NCI-H524 (cell line): ENCODE results near the gene HOXD9.
A peak's percentile ranks its signal among the peaks of the same experiment; 100 is the strongest.

Experiments used
- DNase-seq, 2 experiments: peaks; one replicate each; lab custom pipeline; 2025; lab: John Stamatoyannopoulos, UW

The HOXD9 gene

DNA sequence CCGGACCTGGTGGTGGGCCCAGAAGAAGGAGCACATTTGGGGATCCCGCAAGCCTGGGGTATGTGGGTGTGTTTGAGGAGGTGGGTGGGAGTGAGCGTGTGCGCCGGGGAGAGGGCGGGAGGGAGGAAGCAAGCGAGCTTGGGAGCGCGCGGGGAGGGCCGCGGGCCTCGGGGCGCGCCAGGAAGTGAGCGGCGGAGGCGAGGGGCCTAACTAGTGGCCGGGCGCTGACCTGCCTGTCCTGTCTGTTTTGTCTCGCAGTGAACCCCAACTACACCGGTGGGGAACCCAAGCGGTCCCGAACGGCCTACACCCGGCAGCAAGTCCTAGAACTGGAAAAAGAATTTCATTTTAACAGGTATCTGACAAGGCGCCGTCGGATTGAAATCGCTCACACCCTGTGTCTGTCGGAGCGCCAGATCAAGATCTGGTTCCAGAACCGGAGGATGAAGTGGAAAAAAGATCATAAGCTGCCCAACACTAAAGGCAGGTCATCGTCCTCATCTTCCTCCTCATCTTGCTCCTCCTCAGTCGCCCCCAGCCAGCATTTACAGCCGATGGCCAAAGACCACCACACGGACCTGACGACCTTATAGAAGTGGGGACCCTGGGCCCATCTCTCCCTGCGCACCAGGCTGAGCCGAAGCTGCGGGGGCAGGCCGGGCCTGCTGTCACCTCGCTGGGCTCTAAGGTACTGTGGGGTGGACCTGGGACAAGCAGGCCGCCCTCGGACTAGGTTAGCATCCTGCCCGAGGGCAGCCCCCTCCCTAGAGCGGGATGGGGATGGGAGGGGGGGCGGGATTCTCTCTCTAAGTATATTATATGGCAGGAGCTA, 30.0 kb downstream of the HOXD9 start:
- DNase-seq = no peak

DNA sequence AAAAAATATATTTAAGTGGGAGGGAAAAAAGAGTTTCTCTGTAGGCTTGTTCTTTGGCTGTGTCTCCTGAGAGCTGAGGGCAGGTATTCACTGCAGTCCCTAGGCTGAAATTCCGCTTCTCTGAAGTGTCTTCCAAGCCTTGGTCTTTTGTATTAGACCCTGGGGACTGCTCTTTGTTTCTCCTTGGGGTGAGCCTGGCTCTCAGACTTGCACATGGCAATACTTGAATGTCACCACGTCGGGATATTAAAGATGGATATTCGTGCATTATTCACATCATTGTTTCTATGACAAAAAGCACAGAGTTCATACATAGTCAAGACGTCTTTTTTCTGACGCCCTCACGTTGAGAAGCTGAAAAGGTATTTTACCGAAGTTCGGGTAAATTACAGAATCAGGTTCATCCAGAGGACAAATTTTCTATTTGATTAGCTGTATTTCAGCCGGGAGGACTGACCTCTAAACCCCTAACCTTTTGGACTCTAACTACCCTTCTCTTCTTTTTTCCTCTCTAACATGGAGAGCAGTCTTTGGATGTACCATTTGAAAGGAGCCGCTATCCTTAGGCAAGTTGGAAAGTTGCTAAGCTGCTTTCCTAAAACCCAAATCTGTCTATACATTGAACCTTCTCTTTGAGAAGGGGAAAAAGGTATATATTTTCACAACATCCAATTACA, 32.2 kb downstream of the HOXD9 start:
- DNase-seq = no peak

DNA sequence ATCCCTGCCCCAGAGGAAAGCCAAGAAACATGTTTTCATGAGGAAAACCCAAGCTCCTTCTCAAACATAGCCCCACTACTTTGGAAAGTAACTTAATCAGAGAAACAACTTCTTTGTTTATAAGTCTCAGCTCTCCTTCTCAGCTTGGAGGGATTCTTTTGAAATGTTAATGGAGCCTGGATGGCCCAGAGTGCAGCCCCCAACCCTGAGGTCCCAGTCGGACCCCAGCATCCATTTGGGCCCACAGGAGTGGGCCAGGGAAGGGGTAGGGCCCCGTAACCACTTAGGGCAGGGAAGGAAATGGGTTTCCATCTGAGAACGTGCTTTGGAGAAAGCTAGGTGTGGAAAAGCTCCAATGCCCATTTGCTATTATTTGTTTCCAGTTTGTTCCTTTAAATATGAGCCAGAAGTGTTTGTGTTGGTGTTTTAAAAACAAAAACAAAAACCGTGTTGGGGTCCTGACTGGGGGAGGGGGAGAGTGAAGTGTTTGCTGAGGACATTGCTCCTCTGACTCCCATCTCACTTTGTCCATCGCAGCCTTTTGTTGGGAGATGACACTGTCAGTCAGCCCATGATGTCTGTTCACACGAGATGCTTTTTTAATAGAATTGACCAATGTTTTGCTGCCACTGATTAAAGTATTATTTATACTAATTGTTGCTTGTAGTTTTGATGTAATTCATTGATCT, 33.0 kb downstream of the HOXD9 start:
- DNase-seq = no peak

DNA sequence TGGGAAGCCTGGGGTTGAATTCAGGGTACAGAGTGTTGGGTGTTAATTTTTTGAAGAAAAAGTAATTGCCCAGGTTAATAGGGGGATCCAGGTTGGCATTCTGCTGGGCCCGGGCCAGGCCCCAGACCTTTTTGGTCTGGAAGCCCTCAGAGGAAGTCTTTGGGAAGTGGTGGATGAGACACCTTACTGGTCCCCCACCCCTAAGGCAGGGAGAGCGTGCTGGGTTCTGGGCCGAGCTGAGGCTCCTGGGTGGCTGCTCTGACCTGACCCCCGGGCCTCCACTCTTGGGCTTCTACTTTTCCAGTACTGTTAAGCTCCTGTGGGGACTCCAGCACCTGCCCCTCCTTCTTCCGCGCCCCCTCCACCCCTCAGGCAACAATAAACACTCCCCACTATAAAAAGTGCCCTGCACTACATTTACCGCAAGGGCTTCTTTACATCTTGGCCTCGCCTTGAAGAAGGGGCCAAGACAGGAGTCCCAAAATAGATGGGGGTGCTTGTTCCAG, 33.8 kb downstream of the HOXD9 start:
- no peak for DNase-seq

DNA sequence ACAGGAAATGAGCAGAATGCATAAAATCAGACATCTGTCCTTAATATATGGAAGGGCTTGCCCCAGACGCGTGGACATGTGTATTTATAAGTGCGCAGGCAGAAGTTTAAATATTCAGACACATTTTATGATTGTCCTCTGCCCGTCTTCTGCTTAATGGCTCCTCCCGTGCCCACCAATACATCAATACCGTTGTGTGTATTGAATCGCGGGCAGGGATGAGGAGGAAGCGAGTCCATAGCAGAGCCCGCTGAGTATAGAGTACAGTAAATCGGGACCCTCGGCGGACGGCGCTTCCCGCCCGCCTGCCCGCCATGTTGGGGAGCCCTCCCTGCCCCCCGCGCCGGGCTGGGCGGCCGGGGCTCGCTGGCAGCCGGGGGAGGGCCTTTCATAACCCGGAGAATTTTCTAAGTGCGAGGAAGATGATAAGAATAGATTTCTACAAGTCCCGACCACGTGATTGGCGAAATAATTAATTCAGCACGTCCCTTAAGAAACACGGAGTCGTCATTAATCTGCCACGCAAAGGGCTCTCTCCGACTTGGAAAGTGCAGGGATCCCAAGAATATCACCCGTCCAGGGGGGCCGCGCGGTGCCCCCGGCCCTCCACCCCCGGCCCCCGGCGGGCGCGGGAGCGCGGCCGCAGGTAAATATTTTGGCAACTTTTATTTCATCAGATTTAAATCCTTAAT, 34.4 kb downstream of the HOXD9 start, which contains the start of gene HOXD3:
Gene HOXD3, plus strand, starts transcription at position 501 of the 692 bp plus-strand sequence. CDS start 11,808 bp downstream, outside the sequence.
- DNase-seq = peak; percentile 15 to 47

DNA sequence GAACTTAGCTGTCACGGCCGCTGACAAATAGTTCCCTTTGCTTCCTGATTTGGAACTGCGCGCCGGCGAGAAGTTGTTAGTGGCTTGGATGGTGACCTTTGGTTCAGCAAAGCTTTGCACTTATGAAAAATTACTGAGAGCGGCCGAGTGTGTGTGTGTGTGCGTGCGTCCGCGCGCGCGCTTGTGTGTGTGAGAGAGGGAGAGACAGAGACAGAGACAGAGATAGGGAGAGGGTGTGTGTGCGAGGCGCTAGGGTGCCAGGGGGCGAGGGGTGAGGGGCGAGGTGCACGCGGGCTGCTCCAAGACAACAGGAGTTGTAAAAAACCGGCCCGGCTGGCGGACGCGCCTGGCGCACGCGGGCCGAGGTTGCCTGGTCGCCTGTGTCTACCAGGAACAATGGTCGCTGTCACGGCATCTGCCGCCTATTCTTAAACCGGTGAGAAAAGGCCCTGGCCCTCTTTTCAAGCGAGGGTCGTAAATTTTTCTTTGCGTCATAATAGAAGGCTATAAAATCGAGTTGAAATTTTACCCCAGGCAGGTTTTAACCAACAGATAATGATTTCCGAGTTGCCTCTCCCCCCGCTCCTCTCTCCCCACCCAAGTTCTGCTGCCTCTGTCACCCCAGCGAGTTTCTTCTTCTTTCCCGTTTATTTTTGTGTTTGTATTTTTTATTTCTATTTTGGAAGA, 35.1 kb downstream of the HOXD9 start:
- peak; percentile 14 to 55 for DNase-seq

DNA sequence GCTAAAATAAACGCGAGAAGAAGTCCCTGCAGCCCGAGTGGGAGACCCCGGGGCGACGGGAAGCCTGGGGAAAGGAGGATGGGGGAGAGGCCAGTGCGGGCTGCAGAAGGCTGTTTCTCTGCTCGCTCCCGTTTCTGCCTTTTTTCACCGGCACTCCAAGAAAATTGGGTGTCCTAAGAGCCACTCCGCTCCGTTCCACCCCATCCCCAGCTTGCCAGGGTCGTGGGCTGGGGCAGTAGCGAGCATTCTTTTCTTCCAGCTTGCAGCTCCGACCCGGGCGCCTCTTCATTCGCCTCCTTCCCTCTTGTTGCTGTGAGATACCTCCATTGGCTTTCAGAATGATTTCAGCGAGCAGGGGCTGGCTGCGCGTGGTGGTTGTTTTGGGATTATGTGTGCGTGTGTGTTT, 35.7 kb downstream of the HOXD9 start:
- peak; percentile 55 to 56 for DNase-seq

DNA sequence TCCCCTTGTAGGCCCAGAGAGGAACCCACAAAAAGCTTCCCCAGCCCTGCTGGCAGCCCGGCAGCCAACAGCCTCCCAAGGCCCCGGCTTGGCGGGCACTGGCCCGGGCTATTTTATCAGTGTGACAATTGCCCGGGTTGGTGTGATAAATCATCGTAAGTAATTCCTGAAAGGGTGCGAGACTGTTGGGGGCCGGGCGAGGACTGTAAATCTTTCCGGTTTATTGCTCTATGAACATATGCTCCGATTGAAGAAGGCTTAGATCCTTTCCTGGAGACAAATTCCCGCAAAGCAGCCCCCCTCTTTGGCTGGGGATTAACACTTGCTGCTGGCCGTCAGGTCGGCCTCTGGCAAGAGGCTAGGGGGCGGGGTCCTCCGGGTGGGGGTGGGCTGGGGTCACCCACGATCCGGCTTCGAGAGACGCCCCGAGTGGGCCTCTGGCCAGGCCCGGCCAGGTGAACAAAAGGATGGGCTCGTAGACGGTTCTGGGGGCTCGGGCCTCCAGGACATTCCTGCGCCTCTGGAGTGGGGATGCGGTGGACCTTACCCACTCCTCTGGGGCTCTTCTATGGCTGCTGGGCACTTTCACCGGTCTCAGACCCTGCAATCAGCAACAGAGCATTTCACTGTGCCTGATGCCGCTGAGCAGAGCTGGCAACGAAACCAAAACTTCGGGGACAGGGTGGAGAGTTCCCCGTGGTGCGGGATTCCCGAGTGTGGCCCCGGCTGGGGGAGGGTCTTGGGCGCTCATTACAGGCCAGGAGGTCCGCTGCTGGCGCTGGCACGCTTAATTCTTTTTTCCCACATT, 36.5 kb downstream of the HOXD9 start:
- peak; percentile 77 to 92 for DNase-seq

DNA sequence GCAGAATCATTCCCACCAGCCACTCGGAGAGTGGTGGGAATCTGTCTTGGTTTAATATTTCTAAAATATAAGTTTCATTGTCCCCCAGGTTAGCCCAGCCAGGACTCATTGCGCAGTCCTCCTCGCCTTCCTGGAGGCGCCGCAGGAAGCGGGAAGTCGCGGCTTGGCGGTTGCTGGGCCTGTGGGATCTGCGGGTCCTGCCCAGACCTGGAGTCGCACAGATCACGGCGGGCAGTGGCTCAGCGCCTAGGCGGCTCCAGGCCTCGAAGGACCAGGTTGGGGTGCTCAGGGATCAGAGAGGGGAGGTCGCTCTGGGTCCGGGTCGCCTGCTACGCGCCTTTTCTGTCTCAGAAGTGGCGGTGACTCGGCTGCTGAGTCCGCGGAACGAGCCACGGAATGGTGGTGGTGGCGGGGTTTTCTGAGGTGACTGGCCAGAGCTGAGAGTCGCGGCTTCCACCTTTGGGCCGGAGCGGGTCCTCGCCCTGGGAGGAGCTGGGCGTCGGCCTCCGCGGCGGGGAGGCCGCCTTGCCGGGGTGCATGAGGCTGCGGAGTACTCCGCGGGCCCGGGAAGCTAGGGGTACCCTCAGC, 37.2 kb downstream of the HOXD9 start:
- DNase-seq = no peak

DNA sequence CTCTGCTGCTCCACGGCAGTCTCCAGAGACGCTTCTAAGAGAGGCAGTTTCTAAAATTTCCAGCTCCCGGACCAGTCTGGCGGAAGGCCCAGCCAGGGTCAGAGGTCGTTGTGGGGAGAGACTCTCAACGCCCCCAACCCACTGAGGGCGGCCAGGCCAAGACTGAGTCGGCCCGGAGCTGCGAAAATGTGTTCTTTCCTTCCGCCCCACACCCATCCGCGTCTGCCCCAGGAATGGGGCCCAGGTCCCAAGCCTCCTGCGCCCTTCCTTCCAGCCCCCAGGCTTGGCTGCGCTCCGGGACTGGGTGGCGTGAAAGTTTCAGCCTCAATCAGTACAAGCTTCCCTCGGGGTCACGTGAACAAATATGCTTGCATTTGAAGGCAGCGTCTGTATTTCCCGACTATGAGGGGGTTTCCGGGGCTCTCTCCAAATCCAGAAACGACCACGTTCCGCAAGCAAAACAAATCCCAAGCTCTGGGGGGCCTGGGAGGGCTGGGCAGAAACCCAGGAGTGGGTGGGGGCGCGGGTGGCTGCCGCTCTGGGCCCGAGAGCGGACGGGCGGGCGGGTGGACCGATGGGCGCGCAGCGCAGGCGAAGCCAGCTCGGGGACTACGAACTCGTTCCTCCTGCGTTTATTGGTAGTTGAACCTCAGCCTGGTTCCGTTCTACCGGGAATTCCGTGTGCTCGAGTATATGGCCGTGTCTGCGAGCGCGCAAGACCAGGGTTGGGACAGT, 37.9 kb downstream of the HOXD9 start:
- DNase-seq = no peak

DNA sequence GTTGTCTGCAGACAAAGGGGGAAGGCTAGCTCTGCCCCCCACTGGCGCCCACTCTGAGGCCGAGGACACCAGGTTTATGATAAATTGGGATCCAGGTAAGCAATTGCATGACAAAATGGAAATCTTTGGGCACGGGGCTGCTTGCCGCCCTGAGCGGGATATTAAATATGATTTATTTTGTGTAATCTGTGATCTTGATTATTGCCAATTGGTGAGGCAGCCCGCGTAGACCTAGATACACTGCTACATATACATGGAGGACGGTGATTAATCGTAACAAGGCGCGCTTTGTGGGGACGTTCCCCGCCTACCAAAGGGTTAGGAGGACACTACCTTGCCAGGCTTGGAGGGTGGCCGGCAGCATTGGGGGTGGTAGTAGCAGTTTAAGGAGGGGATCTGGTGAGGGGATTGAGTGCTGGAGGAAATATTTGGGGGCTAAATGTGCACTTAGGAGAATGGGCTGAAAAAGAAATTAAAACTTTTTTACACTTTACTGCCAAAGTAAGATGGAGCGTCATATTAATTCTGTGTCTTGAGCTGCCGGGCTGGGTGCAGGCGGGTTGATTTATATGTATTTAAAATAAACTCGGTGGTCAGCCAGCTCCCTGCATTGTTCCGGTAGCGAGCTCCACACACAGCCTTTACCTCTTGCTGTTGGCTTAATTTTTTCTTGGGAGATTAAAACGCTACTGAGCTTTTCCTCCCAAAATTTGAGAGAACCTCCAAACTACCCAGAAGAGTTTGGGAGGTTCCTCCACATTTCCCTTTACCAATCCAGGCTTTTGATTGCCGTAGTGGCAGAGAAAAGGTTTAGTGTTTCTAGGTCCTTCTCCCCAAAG, 38.7 kb downstream of the HOXD9 start:
- no peak for DNase-seq

DNA sequence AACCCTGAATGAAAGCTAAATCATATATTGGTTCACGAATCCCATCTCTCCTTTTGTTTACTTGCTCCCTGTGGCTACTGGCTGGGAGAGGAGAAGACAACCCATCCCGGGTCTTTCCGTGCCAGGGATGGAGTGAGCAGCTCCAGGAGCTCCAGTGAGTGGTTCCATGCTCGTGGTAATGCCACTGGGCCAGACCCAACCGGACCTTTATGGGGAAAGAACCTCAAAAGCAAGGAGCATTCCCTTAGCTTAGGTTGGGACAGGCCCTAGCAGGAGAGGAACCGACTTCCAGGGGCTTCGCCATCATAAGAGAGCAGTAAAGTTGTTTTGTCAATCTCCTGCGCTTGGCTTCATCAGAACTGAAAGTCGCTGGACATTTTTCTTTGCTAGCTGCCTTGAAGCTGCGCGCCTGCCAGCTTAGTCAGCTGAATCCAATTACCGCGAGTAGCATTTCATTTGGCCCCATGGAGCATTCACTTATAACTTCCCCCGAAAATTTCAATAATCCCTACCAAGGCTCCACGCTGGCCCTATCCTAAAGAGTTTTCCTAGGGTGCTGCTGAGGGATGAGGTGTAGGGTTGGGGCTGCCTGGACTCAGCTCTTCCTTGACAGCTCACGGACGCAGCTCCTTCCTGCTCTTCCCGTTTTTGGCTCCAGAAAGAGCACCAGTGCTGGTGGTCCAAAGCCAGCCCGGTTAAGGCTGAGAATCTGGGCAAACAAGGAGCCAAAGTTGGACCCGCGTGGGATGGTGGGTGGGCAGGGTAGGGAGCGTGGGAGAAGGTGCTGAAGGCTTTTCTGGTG, 39.5 kb downstream of the HOXD9 start:
- no peak for DNase-seq

DNA sequence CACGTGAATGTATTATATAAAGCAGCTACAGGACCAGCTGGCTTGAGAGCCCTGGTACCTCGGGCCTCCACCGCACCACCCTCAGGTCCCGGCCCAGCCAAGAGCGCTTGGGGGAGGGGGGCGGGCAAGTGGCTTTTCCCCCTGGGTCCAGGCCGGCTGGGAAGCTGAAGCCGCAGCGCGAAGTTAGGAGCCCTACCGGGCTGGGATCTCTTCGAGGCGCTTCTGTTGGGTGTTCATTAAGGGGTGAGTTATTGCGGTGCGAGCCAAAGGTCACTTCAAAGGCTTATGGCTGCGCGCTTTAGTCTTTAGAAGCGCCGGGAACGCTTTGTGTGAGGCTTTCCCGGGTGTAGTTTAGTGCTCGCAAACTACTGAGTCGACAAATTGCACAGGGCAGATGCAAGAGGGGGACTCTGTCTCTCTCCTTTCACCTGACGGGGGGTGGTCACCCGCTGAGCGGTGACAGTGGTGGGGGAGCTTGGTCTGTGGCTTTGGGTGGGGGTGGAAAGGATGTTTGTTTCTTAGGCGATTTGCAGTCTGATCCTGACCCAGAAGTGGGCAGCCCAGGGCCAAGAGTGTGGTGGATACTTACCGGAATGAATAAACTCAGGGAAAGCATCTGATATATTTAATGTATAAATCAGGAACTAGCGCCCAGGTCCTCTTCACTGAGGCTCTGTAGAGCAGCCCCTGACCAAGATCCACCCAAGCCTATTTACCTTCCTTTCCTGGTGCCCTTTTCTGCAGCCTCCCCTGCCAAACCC, 40.6 kb downstream of the HOXD9 start:
- no peak for DNase-seq

DNA sequence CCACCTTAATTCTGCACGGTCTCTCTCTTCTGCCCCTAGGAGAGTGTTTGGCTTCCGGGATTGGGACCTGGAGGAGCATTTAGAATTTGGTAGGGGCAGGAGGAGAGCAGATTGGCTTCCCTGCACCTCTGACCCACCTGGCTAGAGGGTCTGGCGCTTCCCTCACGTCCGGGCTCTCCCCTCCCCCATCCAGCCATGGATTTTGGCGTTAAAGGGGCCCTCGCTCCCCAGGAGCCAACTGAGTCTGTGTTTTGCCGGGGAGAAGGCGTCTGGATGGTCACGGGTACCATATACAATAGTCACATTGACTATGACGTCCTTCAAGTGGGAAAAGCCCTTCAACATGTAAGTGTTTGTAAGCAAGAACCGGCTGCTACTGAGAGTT, 41.1 kb downstream of the HOXD9 start:
- no peak for DNase-seq

DNA sequence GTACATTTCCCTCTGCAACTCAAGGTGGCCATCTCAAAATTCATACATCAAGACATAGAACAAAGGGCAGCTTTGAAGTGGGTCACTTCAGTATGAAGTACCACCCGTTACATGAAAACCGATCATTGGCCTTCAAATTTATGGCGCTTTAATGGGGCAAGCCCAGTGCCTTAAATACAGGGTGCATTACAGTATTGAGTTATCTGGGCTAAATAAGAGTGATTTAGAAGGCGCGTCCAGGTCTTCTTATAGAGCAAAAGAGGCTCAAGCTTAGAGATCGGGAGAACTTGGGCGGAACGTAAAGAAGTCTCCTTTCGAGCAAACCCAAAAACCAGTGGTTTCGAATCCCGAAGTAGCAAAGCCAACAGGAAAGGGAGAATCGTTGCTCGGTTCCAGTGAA, 41.7 kb downstream of the HOXD9 start:
- no peak for DNase-seq

DNA sequence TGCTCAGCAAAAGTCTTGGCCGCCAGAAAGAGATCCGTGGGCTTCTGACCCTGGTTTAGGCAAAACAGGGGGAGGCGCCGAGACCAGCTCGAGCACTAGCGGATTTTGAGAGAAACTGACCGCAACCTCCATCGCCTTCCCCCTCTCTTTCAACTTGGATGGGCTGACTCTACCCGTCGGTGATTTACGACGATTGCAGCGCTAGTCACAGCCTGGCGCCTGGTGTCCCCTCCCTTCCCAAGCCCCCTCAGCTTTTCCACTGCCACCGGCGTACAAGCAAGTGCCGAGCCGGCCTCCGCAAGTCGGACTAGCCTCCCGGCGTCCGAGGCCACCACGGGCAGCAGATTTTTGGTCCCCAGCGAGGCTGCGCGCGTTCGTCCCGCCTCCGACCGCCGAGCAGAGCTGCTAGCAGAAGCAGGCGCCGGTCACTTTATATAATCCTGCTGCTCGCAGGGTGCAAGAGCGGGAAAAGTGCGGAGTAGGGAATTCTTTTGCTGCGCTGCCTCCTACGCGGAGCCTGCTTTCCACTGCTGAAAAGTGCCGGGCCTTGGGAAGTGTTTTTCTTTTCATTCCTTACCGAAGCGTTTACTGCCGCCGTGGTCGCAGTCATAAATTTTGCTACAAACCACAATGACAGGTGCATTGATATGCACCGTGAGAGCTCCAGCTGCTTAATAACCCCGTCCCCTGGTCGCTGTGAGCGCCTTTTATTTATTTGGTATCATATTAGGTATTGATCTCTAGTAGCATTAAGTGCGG, 42.3 kb downstream of the HOXD9 start:
- no peak for DNase-seq
